IMR-90 (cell line): ENCODE measurements around the gene CALY. TPM values are rescaled to one million over a fixed set of nuclear protein-coding genes. Genes with fewer than 3 reads are reported as not detected.

ENCODE experiments used
- ATAC-seq: fragments of 200-7000 bp; cut with Tn5 transposase; 2 replicates; pipeline ENCODE4 v1.9.1; 2020; ENCODE audit warnings: low read depth, mild to moderate bottlenecking, moderate library complexity
- BruUV-seq: library from RNA; stranded (reverse); fragments of 400-500 nt; replicated peaks from 2 replicates; lab custom pipeline; 2021; lab: Mats Ljungman, UMichigan
- CTCF ChIA-PET: fragments of 300-600 bp; formaldehyde crosslinking; extraction: SDS; loops from one replicate; lab custom pipeline; 2021; ENCODE audit warnings: antibody characterized with exemption; lab: Yijun Ruan, JAX
- POLR2A ChIA-PET: fragments of 300-600 bp; sonication (Branson Sonifier 250); formaldehyde crosslinking; loops from one replicate; lab custom pipeline; 2022; ENCODE audit warnings: antibody characterized with exemption; ENCODE audit not compliant: unreplicated experiment; lab: Charles Lee
- DNase-seq: peaks from one replicate; pipeline ENCODE4 v3.0.0; 2013
- H2AFZ ChIP-seq: replicated peaks from 2 replicates; pipeline ENCODE3; 2013; ENCODE audit warnings: low read length, mild to moderate bottlenecking; ENCODE audit not compliant: poor library complexity
- H2AK5ac ChIP-seq: 2 replicates; pipeline ENCODE4 v1.6.1; 2013; ENCODE audit warnings: low read depth, low read length, inconsistent platforms
- H2AK9ac ChIP-seq: replicated peaks from 2 replicates; pipeline ENCODE3; 2013; ENCODE audit warnings: mild to moderate bottlenecking, low read depth, low read length, moderate library complexity; ENCODE audit not compliant: poor library complexity
- H2BK120ac ChIP-seq: 2 replicates; pipeline ENCODE4 v1.6.1; 2013; ENCODE audit warnings: low read depth, low read length, inconsistent platforms
- H2BK15ac ChIP-seq: 3 replicates; pipeline ENCODE4 v1.6.1; 2013; ENCODE audit warnings: low read depth, low read length, inconsistent platforms
- H2BK20ac ChIP-seq: 2 replicates; pipeline ENCODE4 v1.6.1; 2013; ENCODE audit warnings: low read depth, mild to moderate bottlenecking, inconsistent platforms, low read length, moderate library complexity
- H2BK5ac ChIP-seq: 2 replicates; pipeline ENCODE4 v1.6.1; 2013; ENCODE audit warnings: mild to moderate bottlenecking, low read depth, low read length, inconsistent platforms; ENCODE audit not compliant: poor library complexity, severe bottlenecking
- H3K14ac ChIP-seq: replicated peaks from 2 replicates; pipeline ENCODE4 v1.6.1; 2013; ENCODE audit warnings: low read depth, low read length, inconsistent platforms
- H3K18ac ChIP-seq: 2 replicates; pipeline ENCODE4 v1.6.1; 2013; ENCODE audit warnings: low read depth, low read length, control low read depth
- H3K23ac ChIP-seq: 2 replicates; pipeline ENCODE4 v1.6.1; 2013; ENCODE audit warnings: low read depth, low read length, inconsistent platforms
- H3K27ac ChIP-seq: 2 replicates; pipeline ENCODE4 v1.5.1; 2013; ENCODE audit warnings: mild to moderate bottlenecking, control low read depth, low read length; ENCODE audit not compliant: insufficient read depth
- H3K27me3 ChIP-seq: 2 replicates; pipeline ENCODE4 v1.6.1; 2013; ENCODE audit warnings: low read length; ENCODE audit not compliant: control insufficient read depth, insufficient read depth
- H3K36me3 ChIP-seq: 2 replicates; pipeline ENCODE4 v1.6.1; 2013; ENCODE audit warnings: low read length, mixed read lengths; ENCODE audit not compliant: control insufficient read depth, insufficient read depth
- H3K4ac ChIP-seq: 2 replicates; pipeline ENCODE4 v1.6.1; 2013; ENCODE audit warnings: low read depth, low read length, inconsistent platforms
- H3K4me1 ChIP-seq: 2 replicates; pipeline ENCODE4 v1.6.1; 2013; ENCODE audit warnings: low read length, mixed read lengths; ENCODE audit not compliant: control insufficient read depth, insufficient read depth
- H3K4me2 ChIP-seq: 2 replicates; pipeline ENCODE4 v1.6.1; 2013; ENCODE audit warnings: low read depth, mild to moderate bottlenecking, control low read depth, low read length, moderate library complexity
- H3K4me3 ChIP-seq: 2 replicates; pipeline ENCODE4 v1.5.1; 2013; ENCODE audit warnings: low read depth, mild to moderate bottlenecking, control low read depth, low read length, moderate library complexity; ENCODE audit not compliant: insufficient read depth
- H3K56ac ChIP-seq: 2 replicates; pipeline ENCODE4 v1.6.1; 2013; ENCODE audit warnings: low read length, inconsistent platforms; ENCODE audit not compliant: insufficient read depth; ENCODE audit errors: extremely low read depth
- H3K79me1 ChIP-seq, 2 experiments: 2 replicates each; pipeline ENCODE4 v1.6.1; 2013; ENCODE audit warnings: low read length in 2 of 2, inconsistent platforms in 1 of 2, low read depth in 1 of 2
- H3K9ac ChIP-seq: 2 replicates; pipeline ENCODE4 v1.6.1; 2013; ENCODE audit warnings: low read depth, low read length, control low read depth
- H3K9me1 ChIP-seq: 2 replicates; pipeline ENCODE4 v1.6.1; 2013; ENCODE audit warnings: low read length, inconsistent platforms; ENCODE audit not compliant: insufficient read depth
- H3K9me3 ChIP-seq: 2 replicates; pipeline ENCODE4 v1.6.1; 2013; ENCODE audit warnings: low read length; ENCODE audit not compliant: control insufficient read depth, insufficient read depth
- H4K20me1 ChIP-seq: 2 replicates; pipeline ENCODE4 v1.6.1; 2013; ENCODE audit warnings: low read length, inconsistent platforms; ENCODE audit not compliant: insufficient read depth
- H4K5ac ChIP-seq: 2 replicates; pipeline ENCODE4 v1.6.1; 2013; ENCODE audit warnings: mild to moderate bottlenecking, low read depth, low read length, control low read depth
- H4K8ac ChIP-seq, 2 experiments: 2 replicates each; pipeline ENCODE4 v1.6.1; 2013; ENCODE audit warnings: low read depth in 2 of 2, low read length in 2 of 2, control low read depth in 1 of 2, inconsistent platforms in 1 of 2
- H4K91ac ChIP-seq: 2 replicates; pipeline ENCODE4 v1.6.1; 2013; ENCODE audit warnings: low read depth, low read length, inconsistent platforms; ENCODE audit not compliant: insufficient read depth
- BHLHE40 ChIP-seq: fragments of 150-350 bp; IDR thresholded peaks from 2 replicates; pipeline ENCODE4 v1.6.1; 2016; ENCODE audit warnings: mild to moderate bottlenecking, low read depth, low read length
- MAFK ChIP-seq: IDR thresholded peaks from 2 replicates; pipeline ENCODE4 v1.6.1; 2012; ENCODE audit warnings: low read depth, low read length, improper control_type of control experiment
- NFE2L2 ChIP-seq: fragments of 150-350 bp; IDR thresholded peaks from 2 replicates; pipeline ENCODE4 v1.6.1; 2016; ENCODE audit warnings: low read depth, mild to moderate bottlenecking, low read length
- RFX5 ChIP-seq: IDR thresholded peaks from 2 replicates; pipeline ENCODE4 v1.8.0; 2012; ENCODE audit warnings: low read depth, mild to moderate bottlenecking, low read length, moderate library complexity
- SMC3 ChIP-seq: fragments of 150-350 bp; IDR thresholded peaks from 2 replicates; pipeline ENCODE4 v1.6.1; 2016; ENCODE audit warnings: low read depth, mild to moderate bottlenecking, antibody characterized with exemption, low read length, moderate library complexity
- WGBS, 2 experiments: methylation state at CpG; one replicate each; pipeline versions ENCODE4 v1.1.5 to v1.1.7; 2013; ENCODE audit warnings: missing lambda C conversion rate in 2 of 2; ENCODE audit not compliant: insufficient read length in 1 of 2; ENCODE audit errors: extremely low coverage in 2 of 2; 5-methylcytosine and 5-hydroxymethylcytosine counted together
- dilution Hi-C: fragments of 300-500 bp; cut with HindIII; formaldehyde crosslinking; loops from one replicate; pipeline ENCODE4 v1.14.3; 2018; ENCODE audit warnings: low sequenced_read_pairs; ENCODE audit not compliant: unreplicated experiment
- in situ Hi-C: fragments of 300-500 bp; cut with MboI; formaldehyde crosslinking; loops from 3 replicates; pipeline ENCODE4 v1.14.3; 2019; ENCODE audit warnings: low sequenced_read_pairs, inconsistent platforms, mixed read lengths
- intact Hi-C: fragments of 100-400 bp; cut with micrococcal nuclease; formaldehyde crosslinking; loops from 2 replicates; pipeline ENCODE4 v1.10.0; 2022
- polyA plus RNA-seq, 3 experiments: library from polyadenylated mRNA; depleted of rRNA; stranded (reverse); fragments of >200 nt; gene quantifications; 2 replicates each; pipeline ENCODE4 v1.2.3, GENCODE V29; 2012; ENCODE audit warnings: low replicate concordance in 1 of 3
- total RNA-seq: library from RNA; depleted of rRNA; stranded (reverse); fragments of >200 nt; gene quantifications from 2 replicates; pipeline ENCODE4 v1.2.3, GENCODE V29; 2012

The CALY gene
- total and polyA plus RNA-seq, 2 of the 4 experiments (the other 2 are of a cell fraction) = 0.34 TPM; not detected in 1

DNA sequence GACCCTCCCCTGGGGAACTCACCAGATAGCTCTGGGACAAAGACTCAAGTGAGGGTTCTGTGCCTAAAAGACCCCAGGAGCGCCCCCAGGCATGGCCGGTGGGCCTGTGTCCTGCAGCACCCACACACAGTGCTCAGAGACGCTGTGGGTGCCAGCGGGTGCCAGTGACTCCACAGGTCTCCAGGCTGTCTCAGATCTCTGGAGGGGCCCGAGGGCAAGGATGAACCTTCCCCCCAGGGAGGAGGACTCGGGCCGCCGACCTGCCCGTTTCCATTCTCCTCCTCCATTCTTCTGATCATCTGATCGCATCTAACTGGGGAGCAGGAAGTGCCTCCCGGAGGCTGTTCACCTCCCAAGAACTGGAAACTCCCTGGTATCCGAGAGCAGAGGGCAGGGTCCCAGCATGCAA is 61.0 kb downstream of the CALY start:
- no peak overlapping the region for H3K18ac ChIP-seq
- peaks cover 16% of the 10 kb centered on the region for H3K36me3 ChIP-seq
- no peak overlapping the region for H4K8ac ChIP-seq
- no peaks in the 10 kb centered on the region for H3K9me3 ChIP-seq
- BruUV-seq = no TSS peak
- peaks cover 7% of the 10 kb centered on the region; the same call in 1 of the 2 replicates for H4K20me1 ChIP-seq
- peaks cover 9% of the 10 kb centered on the region for H3K27me3 ChIP-seq
- intact Hi-C loops (loop anchor here (1.0 kb wide), 1 partner anchor 13 kb away; no protein-coding TSS in a partner anchor), dilution Hi-C loops (no loop called here), in situ Hi-C loops (no loop called here)
- no peak overlapping the region for H3K27ac ChIP-seq
- H2AK5ac ChIP-seq = no peak overlapping the region
- H3K79me1 ChIP-seq = peaks cover 0 to 3% of the 10 kb centered on the region in 2 experiments; a peak in 1 of 4 replicates
- H2BK20ac ChIP-seq = no peak overlapping the region
- POLR2A ChIA-PET = no interaction called here
- no peak overlapping the region for H3K4ac ChIP-seq
- CTCF ChIA-PET = no interaction called here
- no peak for DNase-seq
- no peak overlapping the region for H2AFZ ChIP-seq
- H3K9me1 ChIP-seq = 0 out of 2 replicates have a peak, but pooled peaks cover 4% of the 10 kb centered on the region
- no peak overlapping the region for H3K14ac ChIP-seq
- no peak overlapping the region for H2BK5ac ChIP-seq
- no peak for TF ChIP-seq BHLHE40
- TF ChIP-seq NFE2L2 = no peak
- no peak for TF ChIP-seq RFX5
- no peak for TF ChIP-seq MAFK
- TF ChIP-seq SMC3 = no peak
- H3K4me1 ChIP-seq = peaks cover 10% of the 10 kb centered on the region
- ATAC-seq = no peak
- no peak overlapping the region for H4K5ac ChIP-seq
- no peak overlapping the region for H2AK9ac ChIP-seq
- WGBS, 2 experiments = 83% methylated on average over 2 of the region's 12 CpGs; no CpG with 5 or more reads in 1 of the 2 experiments
- H3K4me2 ChIP-seq = no peak overlapping the region
- no peak overlapping the region for H3K4me3 ChIP-seq
- no peak overlapping the region for H3K56ac ChIP-seq
- H2BK15ac ChIP-seq = no peak overlapping the region
- H4K91ac ChIP-seq = no peak overlapping the region
- H3K9ac ChIP-seq = no peak overlapping the region
- H2BK120ac ChIP-seq = no peak overlapping the region
- H3K23ac ChIP-seq = no peak overlapping the region
